ENCODE data around the gene GPR22.

GRCh38 chr7:107502797-107503196 lies 32.9 kb downstream of the GPR22 start:
- TF ChIP-seq CTCF (IDR thresholded peaks at IDR 0.05), result no peak
- no peak for TF ChIP-seq POLR2A (IDR thresholded peaks at IDR 0.05)

Data from adrenal gland (tissue), 5 donors.